OCI-LY7 (cell line): ENCODE results near the gene GAS7.

Experiments
- EZH2phosphoT487 ChIP-seq: fragments of 200-600 bp; sonication (generic); IDR thresholded peaks from 2 replicates; pipeline ENCODE4 v1.6.1; 2018; ENCODE audit warnings: low read depth, borderline replicate concordance, mild to moderate bottlenecking, mixed run types, antibody characterized with exemption, low read length, moderate library complexity, mixed read lengths
- TF ChIP-seq, protein P1 (sequence below): fragments of 200-600 bp; sonication (generic); conservative IDR thresholded peaks from 2 replicates; pipeline ENCODE4 v1.5.1; 2014; ENCODE audit warnings: mild to moderate bottlenecking, antibody characterized with exemption, low read length, moderate library complexity, mixed read lengths

DNA sequence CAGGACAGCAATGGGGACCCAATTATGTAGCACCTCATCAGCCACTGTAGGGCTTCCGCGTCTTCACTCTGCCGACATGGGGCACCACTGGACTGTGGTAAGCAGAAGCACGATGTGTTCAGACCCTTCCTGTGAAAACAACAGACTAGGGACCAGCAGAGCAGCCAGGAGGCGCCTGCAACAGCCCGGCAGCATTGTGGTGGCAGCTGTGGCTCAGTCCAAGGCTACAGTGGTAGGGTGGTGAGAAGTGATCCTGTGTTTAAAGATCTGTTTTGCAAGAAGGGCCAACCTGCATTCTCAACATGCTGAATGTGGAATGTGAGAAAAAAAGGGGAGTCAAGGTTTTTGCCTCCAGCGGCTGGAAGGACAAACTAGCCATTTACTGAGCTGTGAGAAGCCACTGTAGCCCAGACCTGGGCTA lies 80.8 kb downstream of the GAS7 start:
- TF ChIP-seq, protein P1, sequence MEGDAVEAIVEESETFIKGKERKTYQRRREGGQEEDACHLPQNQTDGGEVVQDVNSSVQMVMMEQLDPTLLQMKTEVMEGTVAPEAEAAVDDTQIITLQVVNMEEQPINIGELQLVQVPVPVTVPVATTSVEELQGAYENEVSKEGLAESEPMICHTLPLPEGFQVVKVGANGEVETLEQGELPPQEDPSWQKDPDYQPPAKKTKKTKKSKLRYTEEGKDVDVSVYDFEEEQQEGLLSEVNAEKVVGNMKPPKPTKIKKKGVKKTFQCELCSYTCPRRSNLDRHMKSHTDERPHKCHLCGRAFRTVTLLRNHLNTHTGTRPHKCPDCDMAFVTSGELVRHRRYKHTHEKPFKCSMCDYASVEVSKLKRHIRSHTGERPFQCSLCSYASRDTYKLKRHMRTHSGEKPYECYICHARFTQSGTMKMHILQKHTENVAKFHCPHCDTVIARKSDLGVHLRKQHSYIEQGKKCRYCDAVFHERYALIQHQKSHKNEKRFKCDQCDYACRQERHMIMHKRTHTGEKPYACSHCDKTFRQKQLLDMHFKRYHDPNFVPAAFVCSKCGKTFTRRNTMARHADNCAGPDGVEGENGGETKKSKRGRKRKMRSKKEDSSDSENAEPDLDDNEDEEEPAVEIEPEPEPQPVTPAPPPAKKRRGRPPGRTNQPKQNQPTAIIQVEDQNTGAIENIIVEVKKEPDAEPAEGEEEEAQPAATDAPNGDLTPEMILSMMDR: no peak
- no peak for TF ChIP-seq EZH2phosphoT487
